C4-2B (cell line): ENCODE measurements around the gene PHF8.

Experiments
- H3K27ac ChIP-seq: fragments of 450-650 bp; 2 replicates; pipeline ENCODE4 v1.5.1; 2017
- CTCF ChIP-seq: fragments of 450-650 bp; conservative IDR thresholded peaks from 2 replicates; pipeline ENCODE4 v1.5.1; 2017; ENCODE audit warnings: mild to moderate bottlenecking
- ZFX ChIP-seq: fragments of 450-650 bp; IDR thresholded peaks from 2 replicates; pipeline ENCODE4 v1.6.1; 2017

The PHF8 gene

GRCh38 chrX:54044126-54044876 is at the start of gene PHF8:
PHF8 (minus strand) TSS chrX:54044473; CDS start chrX:54042728, 1,745 bp downstream.
- peak within 1 kb of the TSS; percentile 99 for H3K27ac ChIP-seq
- peak; percentile 97 for TF ChIP-seq ZFX
- no peak for TF ChIP-seq CTCF

DNA sequence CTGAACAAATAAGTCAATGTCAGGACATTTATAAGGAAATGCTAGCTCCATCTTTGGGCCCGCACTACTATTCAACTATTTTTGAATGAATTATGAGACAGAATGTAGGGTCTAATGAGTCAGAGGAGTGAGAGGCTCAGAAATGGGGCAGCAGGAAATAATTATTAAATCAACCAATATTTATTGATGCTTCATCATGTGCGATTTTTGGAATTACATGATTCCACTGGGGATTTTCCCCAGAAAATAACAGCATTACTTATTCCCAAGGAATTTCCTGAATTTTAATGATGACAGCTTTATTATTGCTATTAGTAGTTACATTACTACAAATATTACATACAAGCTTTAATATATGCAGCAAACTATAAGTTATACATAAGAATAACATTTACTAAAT is 49.3 kb upstream of the PHF8 start:
- H3K27ac ChIP-seq, result no peak overlapping the region
- TF ChIP-seq CTCF, result no peak
- TF ChIP-seq ZFX, result no peak

GRCh38 chrX:54093159-54093558 is 48.9 kb upstream of the PHF8 start:
- TF ChIP-seq ZFX (no peak), CTCF (no peak)
- no peak overlapping the region for H3K27ac ChIP-seq

DNA sequence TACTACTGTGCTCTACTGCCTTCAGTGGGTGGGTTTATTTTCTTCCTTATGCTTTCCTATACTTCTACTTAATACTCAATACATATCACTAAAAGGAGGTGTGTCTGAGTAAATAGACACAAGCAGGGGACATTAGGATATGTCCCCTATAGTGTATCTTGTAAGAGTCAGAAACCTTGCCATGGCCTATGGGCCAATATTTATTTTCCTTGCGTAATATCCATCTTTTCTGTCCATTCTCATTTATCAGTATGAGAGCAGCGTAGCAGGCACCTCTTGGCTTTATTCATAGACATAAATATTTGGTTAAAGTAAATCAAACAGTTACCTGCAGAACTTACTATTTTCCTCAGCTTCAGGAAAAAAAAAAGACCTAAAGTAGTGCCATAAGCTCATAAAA is 46.6 kb upstream of the PHF8 start:
- no peak for TF ChIP-seq ZFX
- no peak for TF ChIP-seq CTCF
- peak overlapping the region; percentile 31; the same call in 1 of the 2 replicates for H3K27ac ChIP-seq

DNA sequence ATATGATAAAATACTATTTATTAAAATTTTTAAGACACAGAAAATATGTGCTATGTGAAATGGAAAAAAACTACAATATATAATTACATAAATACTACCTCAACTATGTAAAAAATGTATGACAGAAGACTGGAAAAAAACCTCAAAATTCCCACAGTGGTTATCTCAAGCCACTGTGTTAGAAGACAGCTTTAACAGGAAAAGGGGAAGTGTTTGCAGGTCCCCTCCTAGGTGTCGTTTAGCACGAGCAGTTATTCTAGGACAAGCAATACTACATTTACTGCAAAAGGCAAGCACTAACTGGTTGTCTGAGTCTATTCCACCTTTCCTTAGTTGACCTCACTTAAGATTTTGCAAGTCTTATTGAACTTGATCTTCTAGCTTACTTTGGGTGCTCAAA is 44.9 kb upstream of the PHF8 start:
- TF ChIP-seq ZFX (no peak), CTCF (no peak)
- no peak overlapping the region for H3K27ac ChIP-seq

DNA sequence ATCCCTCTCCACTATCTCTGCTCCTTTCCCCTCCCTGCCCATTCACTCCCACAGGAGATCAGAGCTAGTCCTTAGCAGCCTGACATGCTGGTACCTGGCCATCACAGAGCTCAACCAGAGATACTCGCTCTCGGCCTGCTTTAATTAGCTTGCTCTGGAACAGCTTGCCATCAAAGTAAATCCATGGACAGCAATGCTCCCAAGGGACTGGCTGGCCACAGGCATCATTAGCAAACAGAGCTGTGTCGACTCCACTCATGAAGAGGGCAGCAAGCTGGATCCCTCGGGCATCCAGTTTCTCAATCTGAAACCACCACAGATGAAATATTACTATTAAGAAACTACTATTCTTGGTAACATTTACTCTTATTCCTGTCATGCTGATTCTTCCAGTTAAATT is 43.4 kb upstream of the PHF8 start:
- no peak overlapping the region for H3K27ac ChIP-seq
- no peak for TF ChIP-seq CTCF
- no peak for TF ChIP-seq ZFX

GRCh38 chrX:54085666-54086065 is 41.4 kb upstream of the PHF8 start:
- H3K27ac ChIP-seq, result no peak overlapping the region
- TF ChIP-seq CTCF (no peak), ZFX (no peak)
